GM21381 (cell line): ENCODE data around the gene KXD1.
"Not testable (repeated sequence)": the region's sequence is repeated elsewhere in the genome, so short reads cannot be mapped to it uniquely, and the experiment has no call there.

Experiments
- ATAC-seq: cut with Tn5 transposase; IDR thresholded peaks from one replicate; pipeline ENCODE4 v1.9.1; 2021; ENCODE audit warnings: mild to moderate bottlenecking, moderate library complexity; ENCODE audit not compliant: unreplicated experiment

The KXD1 gene

DNA sequence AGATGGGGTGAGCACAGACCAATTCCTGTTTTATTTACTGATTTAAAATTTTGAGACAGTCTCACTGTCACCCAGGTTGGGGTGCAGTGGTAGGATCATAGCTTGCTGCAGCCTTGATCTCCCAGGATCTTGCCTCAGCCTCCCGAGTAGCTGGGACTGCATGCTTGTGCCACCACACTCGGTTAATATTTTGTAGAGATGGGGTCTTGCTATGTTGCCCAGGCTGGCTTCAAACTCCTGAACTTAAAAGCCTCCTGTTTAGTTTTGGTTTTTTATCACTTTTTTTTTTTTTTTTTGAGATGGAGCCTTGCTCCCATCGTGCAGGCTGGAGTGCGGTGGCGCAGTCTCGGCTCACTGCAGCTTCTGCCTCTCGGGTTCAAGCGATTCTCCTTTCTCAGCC, 18.7 kb downstream of the KXD1 start:
- ATAC-seq, result no peak

DNA sequence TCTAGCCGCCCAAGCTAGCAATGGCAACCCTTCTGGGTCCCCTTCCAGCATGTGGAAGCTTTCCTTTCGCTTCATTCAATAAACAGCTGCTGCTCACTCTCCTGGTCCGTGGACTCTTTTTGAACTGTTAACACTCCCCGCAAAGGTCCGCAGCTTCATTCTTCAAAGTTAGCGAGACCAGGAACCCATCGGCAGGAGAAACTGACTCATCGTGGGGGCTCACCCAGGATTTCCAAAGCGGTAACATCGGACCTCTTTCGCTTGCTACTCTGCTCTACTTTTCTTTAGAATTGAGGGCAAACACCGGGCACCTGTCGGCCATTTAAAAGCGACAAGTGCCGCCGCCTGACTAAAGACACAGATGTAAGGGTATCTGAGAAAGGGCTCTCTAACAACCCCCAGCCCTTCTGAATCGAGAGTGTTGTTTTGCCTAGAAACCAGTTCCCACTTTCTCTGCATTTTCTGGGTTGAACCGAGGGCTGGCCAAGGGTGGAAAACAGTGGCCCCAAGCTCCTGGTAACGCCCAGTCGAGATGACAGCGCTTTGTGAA, 19.8 kb downstream of the KXD1 start:
- ATAC-seq, result no peak

DNA sequence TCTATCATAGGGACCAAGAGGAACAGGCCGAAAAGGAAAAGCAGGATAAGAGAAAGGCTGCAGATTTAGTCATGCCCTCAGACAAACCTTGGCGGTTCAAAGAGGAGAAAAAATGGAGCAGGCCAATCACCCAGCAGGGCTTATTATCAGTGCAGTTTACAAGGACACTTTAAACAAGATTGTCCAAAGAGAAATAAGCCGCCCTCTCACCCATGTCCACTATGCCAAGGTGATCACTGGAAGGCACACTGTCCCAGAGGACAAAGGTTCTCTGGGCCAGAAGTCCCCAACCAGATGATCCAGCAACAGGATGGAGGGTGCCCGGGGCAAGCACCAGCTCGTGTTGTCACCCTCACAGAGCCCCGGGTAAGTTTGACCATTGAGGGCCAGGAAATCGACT, 22.6 kb downstream of the KXD1 start:
- ATAC-seq, result no peak

DNA sequence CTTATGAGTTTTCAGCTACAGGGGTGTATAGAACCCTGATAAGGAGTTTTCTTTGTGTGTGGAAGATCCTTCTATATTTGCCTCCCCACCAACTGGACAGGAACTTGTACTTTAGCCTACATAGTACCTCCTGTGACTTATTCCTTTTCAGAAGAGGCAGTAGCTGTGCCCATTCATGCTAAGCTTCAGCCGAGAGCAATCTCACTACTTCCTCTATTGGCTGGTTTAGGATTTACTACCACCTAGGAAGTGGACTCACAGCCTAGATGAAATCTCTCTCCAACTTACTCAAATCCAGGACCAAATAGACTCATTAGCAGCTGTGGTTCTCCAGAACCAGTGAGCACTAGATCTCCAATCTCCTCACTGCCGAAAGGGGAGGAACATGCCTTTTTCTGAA, 28.6 kb downstream of the KXD1 start:
- no peak for ATAC-seq

DNA sequence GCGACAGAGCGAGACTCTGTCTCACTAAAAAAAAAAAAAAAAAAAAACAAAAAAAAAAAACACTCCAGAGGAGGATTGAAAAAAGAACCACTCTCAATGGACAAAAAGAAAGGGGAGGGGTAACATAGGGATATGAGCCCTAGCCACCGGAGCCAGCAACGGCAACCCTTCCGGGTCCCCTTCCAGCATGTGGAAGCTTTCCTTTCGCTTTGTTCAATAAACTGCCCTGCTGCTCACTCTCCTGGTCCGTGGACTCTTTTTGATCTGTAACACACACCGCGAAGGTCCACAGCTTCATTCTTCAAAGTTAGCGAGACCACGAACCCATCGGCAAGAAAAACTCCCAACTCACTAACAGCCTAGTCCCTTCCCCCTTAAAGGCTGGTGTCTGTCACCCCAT, 29.9 kb downstream of the KXD1 start:
- ATAC-seq, result no peak

DNA sequence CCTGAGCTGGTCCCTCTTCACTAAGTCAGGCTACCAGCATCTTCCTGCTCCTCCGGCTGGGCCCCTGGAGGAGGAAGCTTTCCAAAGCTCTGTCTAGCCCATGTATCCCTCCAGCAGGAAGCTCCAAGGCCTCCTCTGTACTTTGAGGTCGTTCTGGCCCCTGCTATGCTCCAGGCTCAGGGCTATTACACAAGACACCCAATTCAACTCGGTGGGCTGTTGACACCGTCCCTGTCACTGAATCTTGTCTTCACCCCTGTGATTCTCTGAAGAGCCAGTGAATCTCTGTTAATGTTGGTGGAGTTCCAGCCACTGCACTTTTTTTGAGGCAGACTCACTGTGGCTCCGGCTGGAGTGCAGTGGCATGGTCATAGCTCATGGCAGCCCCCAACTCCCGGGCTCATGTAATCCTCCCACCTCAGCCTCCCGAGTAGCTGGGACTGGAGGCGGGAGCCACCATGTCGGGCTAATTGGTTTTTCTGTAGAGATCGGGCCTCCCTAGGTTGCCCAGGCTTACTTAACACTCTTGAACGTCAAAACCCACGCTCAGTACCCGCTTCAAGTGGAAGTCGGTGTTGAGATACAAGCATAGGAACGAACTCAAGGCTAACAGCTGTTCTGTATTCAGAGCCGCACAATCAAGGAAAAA, 30.4 kb downstream of the KXD1 start:
- ATAC-seq, result peak; percentile 9

DNA sequence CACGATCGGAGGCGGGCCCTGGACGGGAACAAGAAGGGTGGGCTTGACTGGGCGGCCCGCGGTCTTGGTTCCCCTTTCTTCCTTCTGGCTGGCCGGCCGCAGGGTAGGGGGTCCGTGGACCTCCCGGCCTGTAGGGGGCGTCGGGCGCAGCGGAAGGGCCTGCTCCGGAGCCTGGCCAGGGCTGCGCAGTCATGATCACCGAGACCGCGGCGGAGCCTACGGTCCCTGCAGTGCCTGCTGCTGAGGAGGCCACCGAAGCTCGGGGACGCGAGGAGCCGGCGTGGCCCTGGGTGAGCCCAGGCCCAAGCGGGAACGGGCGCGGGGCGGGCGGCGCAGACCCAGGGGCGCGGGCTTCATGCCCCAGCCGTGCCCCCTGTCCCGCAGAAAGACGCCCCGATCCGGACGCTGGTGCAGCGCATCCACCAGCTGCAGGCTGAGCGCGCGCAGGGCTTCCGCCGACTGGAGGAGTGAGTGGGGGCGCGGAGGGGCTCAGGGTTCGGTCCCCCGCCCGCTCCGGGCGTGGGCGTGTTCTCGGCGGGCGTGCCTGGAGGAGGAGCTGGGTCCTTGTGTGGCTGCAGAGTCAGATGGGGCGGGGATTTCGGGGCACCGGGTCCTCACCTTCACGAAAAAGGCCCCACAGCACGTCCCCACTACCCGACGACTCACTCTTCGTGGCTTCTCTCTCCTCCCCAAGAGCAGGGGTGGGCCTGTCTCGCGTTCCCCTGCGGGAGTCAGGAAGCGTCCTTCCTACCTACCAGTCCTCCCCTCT, 31.1 kb downstream of the KXD1 start, which contains the start of gene REX1BD:
Gene REX1BD, plus strand, starts transcription at position 188 of the 769 bp plus-strand sequence. Its CDS starts 4 bp downstream, at position 192.
- ATAC-seq, result peak; percentile 78

DNA sequence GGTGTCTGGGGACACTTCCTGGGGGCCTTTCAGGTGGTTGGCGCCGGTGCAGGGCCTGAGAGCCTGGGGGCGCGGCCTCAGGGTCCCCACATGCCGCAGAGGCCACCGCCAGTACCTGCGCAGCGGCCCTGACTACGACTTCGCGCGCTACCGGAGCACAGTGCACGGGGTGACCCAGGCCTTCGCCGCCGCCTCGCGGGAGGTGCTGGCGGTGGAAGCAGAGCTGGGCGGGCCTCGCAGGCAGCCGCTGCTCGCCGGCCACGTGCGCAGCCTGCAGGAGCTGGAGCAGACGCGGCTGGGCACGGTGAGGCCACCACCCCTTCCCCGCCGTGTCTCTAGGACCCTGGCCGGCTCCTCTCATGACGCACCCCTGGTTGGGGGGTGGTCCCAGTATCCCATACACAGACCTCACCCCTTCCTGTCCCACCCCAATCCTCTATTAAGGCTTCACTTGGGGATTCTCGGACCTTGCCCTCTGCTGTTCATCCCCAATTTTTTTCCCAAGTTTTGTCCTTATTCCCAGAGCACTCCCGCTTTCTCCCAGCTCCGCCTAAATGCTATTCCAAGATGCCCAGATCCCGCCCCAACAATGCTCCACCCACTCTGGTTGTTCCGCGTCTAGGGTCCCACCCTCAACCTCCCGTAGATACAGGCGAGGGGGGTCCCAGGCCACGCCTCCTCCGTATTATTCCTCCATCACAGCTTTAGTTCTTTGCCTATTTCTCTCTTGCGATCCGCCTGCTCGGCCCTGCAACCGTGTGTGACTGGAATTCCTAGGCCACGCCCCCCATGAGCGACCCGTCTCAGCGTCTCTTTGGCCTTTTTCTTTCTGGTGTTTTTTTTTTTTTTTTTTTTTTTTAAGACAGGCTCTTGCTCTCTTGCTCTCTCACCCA, 32.0 kb downstream of the KXD1 start:
- ATAC-seq, result peak; percentile 13

DNA sequence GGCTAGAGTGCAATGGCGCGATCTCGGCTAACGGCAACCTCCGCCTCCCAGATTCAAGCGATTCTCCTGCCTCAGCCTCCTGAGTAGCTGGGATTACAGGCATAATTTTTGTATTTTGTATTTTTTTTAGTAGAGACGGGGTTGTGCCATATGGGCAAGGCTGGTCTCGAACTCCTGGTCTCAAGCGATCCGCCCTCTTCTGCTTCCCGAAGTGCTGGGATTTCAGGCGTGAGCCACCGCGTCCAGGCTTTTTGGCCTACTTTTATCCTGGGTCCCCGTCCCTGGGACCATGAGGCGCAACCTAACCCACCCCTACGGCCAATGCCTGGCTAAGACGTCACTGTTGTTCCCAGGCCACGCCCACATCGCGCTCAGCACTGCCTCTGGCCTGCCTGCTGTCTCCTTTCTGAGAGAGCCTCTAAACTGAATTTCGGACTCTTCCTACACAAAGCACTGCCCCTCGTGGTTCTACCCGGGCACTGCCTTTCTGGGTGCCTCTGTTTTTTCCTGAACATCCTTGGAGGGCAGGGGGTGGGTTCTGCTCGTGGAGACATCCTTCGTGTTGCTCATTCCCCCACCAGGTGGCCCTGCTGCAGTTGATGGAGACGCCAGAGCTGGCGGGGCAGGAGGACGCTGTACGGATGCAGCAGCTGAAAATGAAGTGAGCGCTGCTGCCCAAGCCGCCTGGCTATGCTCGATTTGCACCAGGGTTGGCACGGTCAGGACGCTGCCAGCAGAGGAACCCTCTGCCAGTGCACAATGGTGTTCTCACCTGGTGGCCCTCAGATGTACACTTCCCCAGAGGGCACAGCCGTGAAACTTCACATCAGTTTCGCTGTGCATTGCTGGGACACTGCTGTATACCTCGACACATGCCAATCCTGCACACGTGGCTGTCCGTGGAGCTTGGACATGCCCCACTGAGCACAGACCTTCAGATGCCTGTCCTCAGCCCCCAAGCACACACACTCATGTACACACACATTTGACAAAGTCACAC, 32.9 kb downstream of the KXD1 start:
- ATAC-seq, result no peak

DNA sequence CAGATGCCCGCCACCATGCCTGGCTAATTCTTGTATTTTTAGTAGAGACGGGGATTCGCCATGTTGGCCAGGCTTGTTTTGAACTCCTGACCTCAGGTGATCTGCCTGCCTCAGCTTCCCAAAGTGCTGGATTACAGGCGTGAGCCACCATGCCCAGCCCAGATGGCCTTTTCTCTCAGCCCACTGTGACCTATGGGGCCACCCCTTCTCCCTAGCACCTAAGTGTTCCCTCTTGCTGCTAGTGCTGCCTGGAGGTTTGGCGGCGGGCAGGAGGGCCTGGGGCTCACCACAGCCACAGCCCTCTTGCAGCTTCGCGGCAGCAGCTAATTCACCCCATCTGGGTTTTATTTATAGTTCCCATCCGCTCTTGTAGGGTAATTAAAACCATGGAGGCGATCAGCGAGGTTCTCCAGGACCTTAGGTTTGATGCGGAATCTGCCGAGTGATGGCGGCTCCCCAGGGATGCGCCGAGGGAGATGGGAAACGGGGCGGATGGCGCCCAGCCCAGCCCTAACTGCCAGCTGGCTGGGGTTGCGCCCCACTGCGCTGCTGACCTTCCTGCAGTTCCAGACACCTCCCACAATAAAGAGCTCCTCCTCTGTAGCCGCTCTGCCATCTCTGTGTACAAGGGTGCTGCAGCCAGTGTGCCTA, 34.2 kb downstream of the KXD1 start:
- ATAC-seq, result no peak

DNA sequence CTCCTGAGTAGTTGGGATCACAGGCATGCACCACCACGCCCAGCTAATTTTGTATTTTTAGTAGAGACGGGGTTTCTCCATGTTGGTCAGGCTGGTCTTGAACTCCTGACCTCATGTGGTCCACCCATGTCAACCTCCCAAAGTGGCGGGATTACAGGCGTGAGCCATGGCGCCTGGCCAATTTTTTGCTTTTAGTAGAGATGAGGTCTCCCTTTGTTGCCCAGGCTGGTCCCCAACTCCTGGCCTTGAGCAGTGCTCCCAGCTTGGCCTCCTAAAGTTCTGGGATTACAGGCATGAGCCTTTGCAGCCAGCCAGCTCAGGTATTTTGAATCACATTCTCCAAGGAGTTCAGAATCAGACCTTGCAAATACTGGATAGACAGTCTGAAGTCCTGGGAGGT, 35.1 kb downstream of the KXD1 start:
- not testable (repeated sequence) for ATAC-seq

DNA sequence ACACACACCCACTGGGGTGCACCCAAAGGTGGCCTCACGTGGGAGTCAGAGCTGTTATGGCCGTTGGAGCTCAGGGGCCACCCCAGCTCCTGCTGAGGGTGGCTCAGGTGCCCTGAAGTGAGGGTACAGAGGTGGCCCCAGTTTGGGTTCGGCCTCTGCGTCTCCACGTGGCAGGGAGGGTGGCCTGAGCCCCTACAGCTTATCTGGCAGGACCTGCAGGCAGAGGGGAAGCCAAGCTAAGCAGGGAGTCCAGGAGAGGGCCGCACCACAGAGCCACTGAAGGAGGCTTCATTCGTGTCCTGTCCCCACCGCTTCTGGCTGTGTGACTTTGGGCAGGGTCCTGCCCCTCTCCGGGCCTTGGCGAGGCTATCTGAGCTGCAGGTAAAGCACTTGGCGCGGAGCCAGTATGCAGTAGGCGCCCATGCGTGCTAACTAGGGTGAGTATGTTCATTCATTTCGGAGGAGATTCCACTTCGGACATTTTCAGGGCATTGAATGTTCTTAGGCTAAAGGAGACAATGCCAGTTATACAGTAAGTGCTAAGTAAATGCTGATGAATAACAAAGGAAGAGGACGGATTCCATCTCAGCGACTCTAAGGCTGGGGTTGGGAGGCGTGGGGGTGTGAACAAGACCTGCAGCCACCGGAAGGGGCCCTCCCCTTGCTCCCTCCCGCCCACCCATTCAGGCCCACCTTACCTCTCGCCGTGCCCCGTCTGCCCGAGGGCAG, 35.9 kb downstream of the KXD1 start:
- ATAC-seq, result no peak

DNA sequence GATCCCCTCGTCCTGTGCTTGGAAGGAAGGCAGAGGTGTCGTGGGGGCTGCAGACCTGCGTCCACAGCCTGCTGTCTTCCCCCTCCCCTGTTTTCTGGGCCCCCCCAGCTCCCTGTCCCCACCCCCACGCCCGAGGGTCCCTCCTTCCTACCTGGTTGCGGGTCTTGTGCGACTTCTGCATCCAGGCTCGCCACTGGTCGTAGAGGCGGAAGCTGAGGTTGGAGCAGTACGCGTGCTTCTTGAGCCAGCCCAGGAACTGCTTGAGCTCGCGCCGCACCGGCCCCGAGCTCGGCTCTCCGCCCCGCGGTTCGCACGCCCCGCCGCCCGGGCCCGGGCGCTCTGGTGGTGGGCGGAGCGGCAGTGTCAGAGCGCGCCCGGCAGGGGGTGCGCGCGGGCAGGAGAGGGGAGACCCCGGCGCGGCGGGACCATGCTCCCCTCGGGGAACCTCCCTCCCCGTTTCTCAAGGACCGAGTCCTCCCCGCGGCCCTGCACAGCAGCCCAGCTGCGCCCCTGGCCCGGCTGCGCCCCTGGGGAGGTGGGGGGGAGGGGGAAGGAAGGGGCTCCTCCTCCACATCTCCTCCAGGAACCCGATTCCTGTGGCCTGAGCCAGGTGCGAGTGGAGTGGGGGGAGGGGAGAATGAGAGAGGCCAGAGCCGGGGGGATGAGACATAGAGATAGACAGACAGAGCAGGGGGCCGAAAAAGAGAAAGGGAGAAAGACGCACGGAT, 36.6 kb downstream of the KXD1 start:
- ATAC-seq, result no peak

DNA sequence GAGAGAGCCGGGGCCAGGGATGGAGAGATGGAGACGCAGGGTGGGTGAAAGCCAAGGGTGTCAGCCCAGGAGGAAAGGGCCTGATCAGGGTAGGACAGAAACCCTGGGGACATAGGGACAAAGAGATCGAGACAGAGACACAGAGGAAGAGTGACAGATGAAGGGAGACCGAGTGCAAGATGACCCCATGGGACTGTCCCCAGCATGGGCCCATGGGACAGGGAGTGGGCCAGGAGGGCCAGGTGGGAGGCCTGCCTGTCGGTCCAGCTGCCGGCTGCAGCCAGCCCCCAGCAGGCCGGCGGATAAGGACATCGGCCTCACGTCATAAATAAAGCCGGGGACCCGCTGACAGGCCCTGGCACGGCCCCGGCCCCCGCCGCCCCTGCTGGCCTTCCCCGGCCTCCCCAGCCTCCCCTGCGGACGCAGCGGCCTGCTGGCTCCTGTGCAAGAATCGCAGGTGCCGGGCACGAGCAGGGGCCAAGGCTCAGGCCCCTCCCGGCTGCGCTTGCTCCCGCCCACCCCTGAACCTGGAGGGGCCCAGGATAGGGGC, 37.2 kb downstream of the KXD1 start:
- ATAC-seq, result no peak

DNA sequence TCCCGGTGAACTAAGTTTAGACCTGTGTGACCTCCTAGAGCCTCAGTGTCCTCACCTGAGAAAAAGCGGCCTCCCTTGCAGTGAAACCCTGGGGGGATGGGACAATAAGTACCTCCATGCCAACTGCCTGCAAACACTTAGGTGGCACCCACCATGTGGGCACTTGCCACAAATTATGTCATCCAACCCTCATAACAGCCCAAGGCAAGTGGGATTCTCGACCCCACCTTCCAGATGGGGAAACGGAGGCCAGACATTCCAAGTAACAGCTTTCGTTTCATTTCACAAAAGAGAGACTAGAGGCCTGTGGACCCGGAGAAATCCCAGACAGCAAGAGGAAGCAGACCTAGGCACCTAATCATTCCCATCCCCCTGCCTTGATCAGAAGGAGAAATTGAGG, 37.8 kb downstream of the KXD1 start:
- ATAC-seq, result no peak

DNA sequence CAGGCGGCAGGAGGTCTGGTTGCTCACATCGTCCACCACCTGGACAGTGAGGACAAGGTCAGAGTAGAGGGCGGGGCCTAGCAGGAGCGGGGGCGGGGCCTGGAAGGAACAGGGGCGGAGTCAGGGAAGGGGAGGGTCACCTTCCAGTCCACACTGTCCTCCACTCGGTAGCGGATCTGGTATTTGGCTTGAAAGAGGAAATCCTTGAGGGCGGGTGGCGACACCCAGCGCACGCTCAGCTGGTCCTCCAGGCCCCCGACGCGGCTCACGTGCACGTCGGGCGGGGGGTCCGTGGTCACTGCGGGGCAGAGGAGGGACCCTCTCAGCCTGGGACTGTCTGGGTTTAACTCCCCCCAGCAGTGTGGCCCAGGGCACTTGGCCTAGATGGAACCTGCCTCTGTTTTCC, 39.1 kb downstream of the KXD1 start:
- ATAC-seq, result no peak

DNA sequence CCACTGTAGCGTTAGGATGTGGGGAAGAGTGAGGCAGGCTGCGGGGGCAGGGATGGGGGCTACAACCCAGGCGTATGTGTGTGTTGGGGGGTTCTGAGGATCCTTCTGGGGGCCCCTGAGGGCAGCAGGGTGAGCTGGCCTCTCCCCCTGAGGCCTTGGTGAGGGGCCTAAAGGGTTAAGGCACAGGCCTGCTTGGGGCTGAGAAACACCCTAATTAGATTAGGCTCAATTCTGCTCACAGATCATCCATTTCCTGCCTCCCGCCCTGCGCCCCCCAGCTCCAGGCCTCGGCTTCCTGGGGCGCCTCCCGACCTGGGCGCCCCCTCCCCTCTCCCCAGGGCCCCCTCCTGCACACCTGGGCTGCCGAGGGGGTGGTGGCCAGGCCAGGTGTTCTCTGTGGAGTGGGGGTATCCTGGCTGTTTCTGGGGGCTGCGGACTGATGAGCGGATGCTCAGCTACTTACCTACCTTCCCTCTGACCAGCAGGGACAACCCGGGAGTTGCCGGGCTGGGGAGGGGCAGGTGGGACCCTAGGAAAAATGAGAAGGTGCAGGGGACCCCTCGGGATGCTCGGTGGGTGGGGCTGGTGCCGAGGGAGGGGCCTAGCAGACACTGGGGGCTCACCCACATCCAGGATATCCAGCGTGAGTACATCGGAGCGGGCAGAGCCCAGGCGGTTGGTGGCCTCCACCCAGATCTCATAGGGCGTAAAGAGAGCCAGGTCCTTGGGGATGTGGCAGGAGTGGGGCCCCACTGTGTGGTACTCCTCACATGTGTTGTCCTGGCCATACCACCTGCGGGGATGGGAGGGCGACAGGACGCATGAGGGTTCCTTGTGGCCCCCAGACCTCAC, 40.4 kb downstream of the KXD1 start:
- ATAC-seq, result no peak
